ENCODE results near the gene EBF3. TPM values are rescaled to one million over a fixed set of nuclear protein-coding genes. Genes with fewer than 3 reads are reported as not detected.

Gene EBF3
- polyA plus RNA-seq, 6 donors from 2014 or later = not detected

DNA sequence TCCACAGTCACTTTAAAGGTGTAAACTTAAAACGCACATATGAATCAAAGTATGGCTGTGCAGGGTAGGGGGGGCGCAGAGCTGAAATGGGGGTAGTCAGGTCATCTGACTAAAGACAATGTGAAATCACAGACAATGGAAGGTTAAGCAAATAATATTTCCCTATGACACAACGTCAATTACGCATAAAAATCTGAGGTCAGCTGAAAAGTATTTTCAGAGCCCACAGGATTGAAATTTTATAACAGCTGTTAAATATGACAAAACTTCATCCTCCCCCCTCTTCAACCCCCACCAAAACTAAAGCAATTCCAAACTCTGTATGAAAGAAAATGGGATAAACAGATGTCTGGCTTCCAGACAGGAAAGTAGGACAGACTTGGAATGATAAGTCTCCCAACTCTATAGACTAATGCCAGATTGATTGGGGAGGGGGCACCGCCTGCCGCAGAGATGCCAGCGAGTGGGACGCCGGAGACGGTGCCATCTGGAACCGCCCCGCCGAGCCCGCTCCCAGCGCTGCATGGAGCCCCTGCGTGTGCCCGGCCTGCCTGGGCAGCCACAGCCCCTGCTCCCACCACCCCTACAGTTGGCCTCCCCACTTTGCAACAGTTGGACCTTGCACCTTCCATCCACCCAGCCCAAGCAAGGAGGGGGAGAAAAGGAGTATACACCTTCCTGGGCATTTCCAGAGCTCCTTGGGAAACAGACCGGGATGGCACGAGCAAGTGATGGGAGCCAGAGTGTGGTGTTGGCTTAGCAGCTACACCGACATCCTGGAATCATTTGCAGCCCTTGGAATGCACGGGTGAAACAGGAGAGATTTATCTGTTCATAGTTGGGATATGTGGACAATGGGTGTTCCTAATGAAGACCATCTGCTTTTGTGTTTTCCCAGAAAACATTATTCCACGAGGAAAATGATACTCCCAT, 10.7 kb downstream of the EBF3 start:
- Mint-ChIP-seq H3K27me3 (peaks cover 66 to 90% (median 67%) of the 10 kb centered on the region in 3 donors), H3K4me1 (peaks cover 3 to 11% (median 9%) of the 10 kb centered on the region in 3 donors), H3K9me3 (peaks cover 0 to 20% (median 4%) of the 10 kb centered on the region in 7 donors), H3K4me3 (no peak overlapping the region), H3K27ac (no peak overlapping the region), H3K36me3 (no peaks in the 10 kb centered on the region)
- DNase-seq (no peak), ATAC-seq (ENCODE audit: low read depth in 2 of 2) (no peak)

DNA sequence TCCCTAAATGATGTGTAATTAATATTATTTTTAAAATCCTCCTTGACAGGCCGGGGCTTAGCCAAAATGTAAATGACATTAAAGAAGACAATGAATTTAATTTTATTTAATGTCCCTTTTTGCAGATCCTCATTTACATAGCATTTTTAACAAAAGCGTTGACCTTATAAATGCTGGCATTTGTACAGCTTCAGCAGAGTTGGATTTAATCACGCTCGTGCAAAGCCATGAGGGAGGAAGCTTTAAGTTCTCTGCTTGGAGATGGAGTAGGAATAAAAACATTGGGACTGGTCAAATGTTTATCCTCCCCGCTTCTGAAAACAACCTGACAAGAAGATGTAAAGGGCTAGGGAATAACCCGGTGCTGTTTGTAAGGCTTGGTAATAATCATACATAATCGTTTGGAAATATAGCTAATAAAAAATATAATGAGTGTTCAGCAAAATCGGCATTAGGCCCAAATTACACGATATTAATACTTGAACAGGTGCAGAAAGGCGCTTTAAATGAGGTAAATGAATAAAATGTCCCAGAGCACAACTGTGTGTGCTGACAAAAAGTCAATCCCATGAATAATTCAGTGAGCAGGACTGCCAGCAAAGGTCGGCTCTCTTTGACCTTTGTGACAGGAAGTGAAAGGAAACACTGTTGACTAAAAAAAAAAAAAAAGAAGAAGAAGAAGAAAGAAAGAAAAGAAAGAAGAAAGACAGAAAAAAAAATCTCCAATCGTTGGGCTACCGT, 11.5 kb downstream of the EBF3 start:
- Mint-ChIP-seq H3K27me3 (peaks cover 60 to 88% (median 67%) of the 10 kb centered on the region in 3 donors), H3K4me3 (no peak overlapping the region)
- no peak for ATAC-seq (ENCODE audit: low read depth in 2 of 2)

DNA sequence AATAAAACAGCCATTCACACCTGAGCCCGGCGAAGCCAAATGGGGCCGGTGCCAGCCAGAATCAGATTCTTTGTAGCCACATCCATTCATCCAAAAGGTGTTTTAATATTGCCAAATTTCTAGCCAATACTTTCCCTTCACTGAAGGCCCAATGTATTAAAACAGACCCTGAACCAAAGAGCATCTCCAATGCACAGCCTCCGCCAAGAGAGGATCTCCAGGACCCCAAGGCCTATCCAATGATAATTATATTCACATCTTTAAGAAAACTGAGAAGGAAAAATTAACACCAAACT, 12.2 kb downstream of the EBF3 start:
- Mint-ChIP-seq H3K4me3 (no peak overlapping the region), H3K36me3 (no peaks in the 10 kb centered on the region), H3K9me3 (peaks cover 0 to 10% (median 2%) of the 10 kb centered on the region in 7 donors), H3K27me3 (peaks cover 54 to 82% (median 66%) of the 10 kb centered on the region in 3 donors), H3K4me1 (peaks cover 0 to 2% (median 0%) of the 10 kb centered on the region in 3 donors), H3K27ac (no peak overlapping the region)
- ATAC-seq (ENCODE audit: low read depth in 2 of 2) (no peak), DNase-seq (no peak)

More for the DNA sequence above, 11.5 kb downstream of the EBF3 start:
- Mint-ChIP-seq H3K9me3 (peaks cover 0 to 15% (median 4%) of the 10 kb centered on the region in 7 donors), H3K36me3 (no peaks in the 10 kb centered on the region), H3K27ac (no peak overlapping the region), H3K4me1 (peaks cover 0 to 6% (median 5%) of the 10 kb centered on the region in 3 donors)
- DNase-seq = no peak

DNA sequence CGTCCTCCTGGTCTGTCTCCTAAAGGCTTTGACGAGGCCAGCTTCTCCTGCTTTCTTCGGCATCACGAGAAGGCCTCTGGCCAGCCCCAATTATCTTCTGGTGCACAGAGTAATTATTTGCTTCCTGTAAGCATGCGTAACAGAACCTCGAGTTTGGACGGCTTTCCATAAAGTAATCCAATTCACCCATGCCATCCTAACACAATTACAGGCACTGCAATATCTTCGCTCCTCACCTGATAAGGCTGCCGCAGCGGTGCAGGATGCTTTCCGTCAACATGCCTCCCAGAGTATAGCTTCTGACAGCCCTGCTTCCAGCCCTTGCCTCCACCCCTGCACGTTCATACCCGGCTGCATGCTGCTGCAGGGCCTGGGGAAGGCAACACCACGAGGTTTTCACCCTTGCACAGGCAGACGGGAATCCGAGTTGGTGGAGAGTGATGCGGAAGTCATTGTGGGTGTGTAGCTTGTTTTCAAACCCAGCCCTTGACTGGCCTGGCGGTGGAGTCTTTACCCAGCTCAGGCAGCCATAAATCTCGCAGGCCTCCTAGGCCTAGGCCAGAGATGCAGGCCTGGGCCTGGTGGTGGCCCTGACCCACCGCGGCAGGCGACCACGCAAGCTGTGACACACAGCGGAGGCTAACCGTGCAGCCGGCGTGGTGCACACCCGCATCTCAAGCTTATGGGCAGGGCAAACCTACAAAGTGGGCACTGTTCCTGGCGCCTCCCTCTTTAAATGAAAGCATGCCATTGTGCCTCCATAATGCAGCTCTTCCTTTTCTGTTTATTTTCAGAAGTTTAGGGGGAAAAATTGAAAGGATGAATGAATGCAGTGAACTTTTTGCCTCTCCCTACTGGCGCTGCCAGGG, 12.7 kb downstream of the EBF3 start:
- DNase-seq = no peak
- Mint-ChIP-seq H3K36me3 (no peaks in the 10 kb centered on the region), H3K27me3 (peaks cover 48 to 78% (median 62%) of the 10 kb centered on the region in 3 donors), H3K27ac (no peak overlapping the region), H3K4me3 (no peak overlapping the region), H3K9me3 (peaks cover 0 to 8% (median 2%) of the 10 kb centered on the region in 7 donors), H3K4me1 (peaks cover 0 to 1% (median 0%) of the 10 kb centered on the region in 3 donors)
- ATAC-seq (ENCODE audit: low read depth in 2 of 2) = no peak

DNA sequence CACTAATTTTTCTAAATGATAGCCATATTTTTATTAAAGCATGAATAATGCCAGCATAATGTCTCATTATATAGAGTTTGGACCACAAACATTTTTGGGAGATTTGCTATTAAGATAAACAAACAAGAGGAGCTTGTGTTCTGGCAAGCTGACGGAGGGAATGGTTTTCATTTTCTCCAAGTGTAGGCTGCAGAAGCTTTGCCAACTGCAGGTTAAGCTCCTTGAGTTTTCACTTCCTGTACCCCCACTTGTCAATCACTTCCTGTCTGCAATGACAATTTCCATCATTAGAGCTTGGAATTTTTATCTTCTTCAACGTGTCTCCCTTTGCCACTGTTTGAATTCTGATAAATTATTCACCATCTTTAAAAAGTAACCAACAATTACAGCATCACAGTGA, 13.4 kb downstream of the EBF3 start:
- Mint-ChIP-seq H3K36me3 (no peaks in the 10 kb centered on the region), H3K27ac (no peak overlapping the region), H3K27me3 (peaks cover 45 to 78% (median 64%) of the 10 kb centered on the region in 3 donors), H3K9me3 (peaks cover 0 to 8% (median 2%) of the 10 kb centered on the region in 7 donors), H3K4me3 (no peak overlapping the region), H3K4me1 (no peaks in the 10 kb centered on the region)
- DNase-seq (no peak), ATAC-seq (ENCODE audit: low read depth in 2 of 2) (no peak)

GRCh38 chr10:129949891-129950291, 14.2 kb downstream of the EBF3 start:
- Mint-ChIP-seq H3K27me3 (peaks cover 42 to 74% (median 61%) of the 10 kb centered on the region in 3 donors), H3K4me3 (no peak overlapping the region), H3K27ac (no peak overlapping the region), H3K4me1 (no peaks in the 10 kb centered on the region), H3K9me3 (peaks cover 0 to 7% (median 1%) of the 10 kb centered on the region in 7 donors), H3K36me3 (no peaks in the 10 kb centered on the region)
- DNase-seq (no peak), ATAC-seq (ENCODE audit: low read depth in 2 of 2) (no peak)

- H3K36me3 Mint-ChIP-seq = no peaks in the 10 kb centered on the region
- no peak for ATAC-seq (ENCODE audit: low read depth in 2 of 2)
- peaks cover 0 to 7% (median 0%) of the 10 kb centered on the region in 7 donors for H3K9me3 Mint-ChIP-seq
- no peaks in the 10 kb centered on the region for H3K4me1 Mint-ChIP-seq
- H3K27ac Mint-ChIP-seq = no peak overlapping the region
- no peak for DNase-seq
- H3K4me3 Mint-ChIP-seq = no peak overlapping the region
- peaks cover 40 to 72% (median 57%) of the 10 kb centered on the region in 3 donors for H3K27me3 Mint-ChIP-seq
These were observed 14.7 kb downstream of the EBF3 start for GRCh38 chr10:129949411-129949810.

DNA sequence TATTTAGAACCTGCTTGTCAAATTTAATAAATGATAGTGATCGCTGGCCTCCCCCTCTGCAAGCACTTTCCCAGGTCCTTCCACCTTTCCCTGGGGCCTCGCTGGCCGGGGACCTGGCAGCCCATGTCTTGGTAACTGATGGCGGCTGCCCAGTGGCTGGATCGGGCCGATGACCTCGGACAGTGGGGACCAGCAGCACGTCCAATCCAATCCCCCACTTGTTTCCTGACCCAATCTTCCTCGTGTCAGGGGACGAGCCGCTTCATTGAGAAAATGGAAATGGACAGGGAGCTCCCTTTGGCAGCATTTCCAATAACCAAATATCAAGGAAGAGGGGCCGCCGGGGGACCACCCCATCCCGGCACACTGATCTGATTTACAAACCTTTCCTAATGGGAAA, 17.2 kb downstream of the EBF3 start:
- Mint-ChIP-seq H3K27me3 (peaks cover 24 to 58% (median 42%) of the 10 kb centered on the region in 3 donors), H3K36me3 (no peaks in the 10 kb centered on the region), H3K4me3 (no peak overlapping the region), H3K4me1 (no peaks in the 10 kb centered on the region), H3K9me3 (no peaks in the 10 kb centered on the region), H3K27ac (no peak overlapping the region)
- DNase-seq (no peak), ATAC-seq (ENCODE audit: low read depth in 2 of 2) (no peak)

DNA sequence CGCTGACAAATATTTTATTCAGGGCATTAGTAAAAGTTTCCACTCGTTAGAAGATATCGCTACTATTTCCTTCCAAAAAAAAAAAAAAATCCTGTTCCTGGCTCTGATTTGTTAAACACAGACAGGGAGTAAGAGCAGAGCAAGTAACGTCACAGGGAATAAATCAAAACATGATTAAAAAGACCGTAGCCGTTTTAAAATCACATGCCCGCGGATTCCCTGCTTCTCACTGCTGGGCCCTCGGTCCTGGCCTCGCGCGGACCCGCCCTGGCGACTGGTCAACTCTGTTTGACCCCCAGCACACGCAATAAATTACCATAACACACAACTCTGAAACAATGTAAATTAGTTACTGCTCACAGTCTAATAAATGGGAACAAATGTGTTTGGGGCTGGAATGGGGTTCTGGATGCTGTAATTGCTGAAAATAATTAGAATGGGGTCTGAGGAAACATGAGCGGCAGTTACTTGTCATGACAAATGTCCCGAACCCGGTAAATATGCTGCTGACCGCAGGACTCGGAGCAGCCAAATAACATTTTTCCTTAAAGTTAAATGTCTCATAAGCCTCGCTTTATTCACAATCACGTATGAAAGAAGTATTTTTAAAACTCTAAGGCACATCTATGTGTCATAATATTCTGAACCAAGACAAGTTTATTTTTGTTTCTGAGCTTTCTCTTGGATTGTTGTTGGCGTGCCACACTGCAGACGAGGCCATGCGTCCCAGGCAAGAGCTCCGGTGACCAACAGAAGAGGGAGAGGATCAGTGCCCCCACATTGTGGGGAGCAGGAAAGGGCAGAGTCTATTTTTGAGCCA, 17.9 kb downstream of the EBF3 start:
- DNase-seq (no peak), ATAC-seq (ENCODE audit: low read depth in 2 of 2) (no peak)
- no peaks in the 10 kb centered on the region for H3K36me3 Mint-ChIP-seq

DNA sequence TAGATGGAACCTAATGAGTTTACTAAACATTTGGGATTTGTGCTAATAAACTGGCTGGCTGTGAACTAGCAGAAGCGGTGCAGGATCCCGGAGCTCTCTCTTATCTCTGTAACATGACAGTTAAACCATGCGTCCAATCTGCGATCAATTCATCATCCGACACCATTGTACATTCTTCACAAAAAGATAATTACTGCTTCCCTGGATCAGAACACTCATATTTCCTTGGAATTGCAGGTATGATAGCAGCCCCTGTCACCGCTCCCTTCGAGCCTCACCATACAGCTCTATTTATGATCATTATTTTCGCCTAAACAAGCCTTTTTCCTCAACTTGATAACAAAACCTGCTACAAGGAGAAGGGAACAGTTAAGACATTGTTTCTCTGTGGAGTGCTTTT, 18.5 kb downstream of the EBF3 start:
- Mint-ChIP-seq H3K9me3 (no peaks in the 10 kb centered on the region), H3K27me3 (peaks cover 18 to 57% (median 41%) of the 10 kb centered on the region in 3 donors), H3K36me3 (no peaks in the 10 kb centered on the region), H3K4me1 (no peaks in the 10 kb centered on the region), H3K4me3 (no peak overlapping the region), H3K27ac (no peak overlapping the region)
- ATAC-seq (ENCODE audit: low read depth in 2 of 2) (no peak), DNase-seq (no peak)

More for the DNA sequence above, 17.9 kb downstream of the EBF3 start:
- H3K9me3 Mint-ChIP-seq = no peaks in the 10 kb centered on the region
- no peak overlapping the region for H3K4me3 Mint-ChIP-seq
- H3K4me1 Mint-ChIP-seq = no peaks in the 10 kb centered on the region
- H3K27ac Mint-ChIP-seq = no peak overlapping the region
- H3K27me3 Mint-ChIP-seq = peaks cover 24 to 57% (median 41%) of the 10 kb centered on the region in 3 donors

- Mint-ChIP-seq H3K27me3 (peaks cover 14 to 57% (median 46%) of the 10 kb centered on the region in 3 donors), H3K9me3 (no peaks in the 10 kb centered on the region), H3K36me3 (no peaks in the 10 kb centered on the region), H3K4me1 (no peaks in the 10 kb centered on the region), H3K27ac (no peak overlapping the region), H3K4me3 (no peak overlapping the region)
- no peak for ATAC-seq (ENCODE audit: low read depth in 2 of 2)
- no peak for DNase-seq
These were observed 19.0 kb downstream of the EBF3 start for GRCh38 chr10:129945064-129945463.

DNA sequence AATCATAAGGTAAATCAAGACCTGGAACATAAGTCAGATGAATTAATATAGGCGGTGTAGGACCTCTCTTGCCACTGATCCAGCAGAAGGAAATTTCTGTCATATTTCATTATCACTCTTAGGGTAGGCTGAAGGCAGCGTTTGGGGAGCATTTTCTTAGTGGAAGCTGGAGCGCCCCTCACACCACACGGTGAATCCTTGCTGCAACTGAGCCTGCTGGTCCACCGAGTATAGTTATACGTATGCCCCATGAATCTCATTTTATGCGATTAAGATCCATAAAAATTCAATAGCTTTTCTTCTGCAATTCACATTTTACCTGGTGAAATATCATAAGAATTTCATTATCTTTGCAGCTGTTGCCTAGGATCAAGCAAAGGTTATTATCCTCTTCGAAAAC, 19.6 kb downstream of the EBF3 start:
- no peaks in the 10 kb centered on the region for H3K36me3 Mint-ChIP-seq
- no peaks in the 10 kb centered on the region for H3K9me3 Mint-ChIP-seq
- DNase-seq (no peak), ATAC-seq (ENCODE audit: low read depth in 2 of 2) (no peak)
- no peak overlapping the region for H3K4me3 Mint-ChIP-seq
- H3K4me1 Mint-ChIP-seq = no peaks in the 10 kb centered on the region
- peaks cover 12 to 56% (median 48%) of the 10 kb centered on the region in 3 donors for H3K27me3 Mint-ChIP-seq
- H3K27ac Mint-ChIP-seq = peak overlapping the region in 1 of 6 donors; percentile 63

Data from naive B cell (primary cell).